HG03521 (cell line): ENCODE results near the gene POMT2.
A peak's percentile ranks its signal among the peaks of the same experiment; 100 is the strongest.
"Not testable (repeated sequence)": the region's sequence is repeated elsewhere in the genome, so short reads cannot be mapped to it uniquely, and the experiment has no call there.

Source experiments
- ATAC-seq: cut with Tn5 transposase; IDR thresholded peaks from one replicate; pipeline ENCODE4 v1.9.1; 2021; ENCODE audit warnings: mild to moderate bottlenecking, moderate library complexity; ENCODE audit not compliant: unreplicated experiment

Gene POMT2

DNA sequence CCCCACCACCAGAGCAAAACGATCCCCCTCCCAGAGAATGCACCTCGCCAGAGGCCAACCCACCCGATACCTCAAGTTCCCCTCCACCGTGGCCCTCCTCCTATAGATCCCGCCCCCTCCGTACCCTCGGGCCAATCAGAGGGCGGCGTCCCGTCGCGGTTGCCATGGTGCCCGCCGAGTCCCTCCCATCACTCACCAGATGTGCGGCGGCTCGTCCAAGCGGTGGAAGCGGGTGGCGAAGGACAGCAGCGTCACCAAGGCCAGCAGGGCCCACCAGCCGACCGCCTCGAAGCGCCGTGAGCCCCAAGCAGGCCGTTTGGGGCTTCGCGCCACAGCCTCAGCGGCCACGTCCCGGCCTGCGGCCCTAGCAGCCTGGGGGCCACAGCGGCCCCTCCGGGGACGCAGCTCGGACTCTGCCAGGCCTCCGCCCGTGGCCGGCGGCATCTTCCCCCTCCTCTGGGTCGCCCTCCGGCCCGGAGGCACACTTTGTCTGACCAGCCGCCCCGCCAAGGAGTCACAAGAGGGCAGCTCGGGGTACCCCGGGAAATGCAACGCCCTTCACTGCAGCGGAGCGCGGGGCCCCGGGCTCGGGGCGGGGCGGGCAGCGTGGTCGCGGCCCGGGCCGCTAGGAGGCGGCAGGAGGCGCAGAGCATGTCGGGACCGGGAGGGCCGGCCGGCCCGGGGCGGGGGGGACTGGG lies at the start of gene POMT2:
POMT2 (minus strand) TSS at position 646 of the 698 bp plus-strand sequence; CDS start at position 444, 202 bp downstream.
- ATAC-seq = peak; percentile 56

DNA sequence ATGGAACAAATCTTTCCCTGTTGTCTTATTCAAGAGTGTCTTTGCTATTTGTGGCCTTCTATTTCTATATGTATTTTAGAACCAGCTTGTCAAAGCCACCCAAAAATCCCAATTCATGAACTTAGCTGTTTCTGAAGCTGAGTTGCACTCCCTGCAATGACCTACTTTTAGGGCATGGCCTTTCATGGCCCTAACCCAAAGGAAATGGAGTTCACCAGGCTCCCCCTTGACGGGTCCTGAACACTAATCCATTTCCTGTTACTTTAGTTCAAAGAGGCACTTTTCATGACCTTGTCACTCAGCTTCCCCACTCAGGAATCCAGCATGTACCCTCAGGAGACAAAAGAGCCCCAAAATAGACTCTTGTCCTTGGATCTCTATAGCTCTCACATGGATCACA lies 48.6 kb upstream of the POMT2 start:
- no peak for ATAC-seq

GRCh38 chr14:77364146-77364545 lies 43.5 kb upstream of the POMT2 start:
- no peak for ATAC-seq

- ATAC-seq = no peak
Measured at GRCh38 chr14:77359626-77360025, 38.9 kb upstream of the POMT2 start.

GRCh38 chr14:77356899-77357298 lies 36.2 kb upstream of the POMT2 start:
- no peak for ATAC-seq

- ATAC-seq = no peak
Measured at GRCh38 chr14:77355811-77356210, 35.1 kb upstream of the POMT2 start.

DNA sequence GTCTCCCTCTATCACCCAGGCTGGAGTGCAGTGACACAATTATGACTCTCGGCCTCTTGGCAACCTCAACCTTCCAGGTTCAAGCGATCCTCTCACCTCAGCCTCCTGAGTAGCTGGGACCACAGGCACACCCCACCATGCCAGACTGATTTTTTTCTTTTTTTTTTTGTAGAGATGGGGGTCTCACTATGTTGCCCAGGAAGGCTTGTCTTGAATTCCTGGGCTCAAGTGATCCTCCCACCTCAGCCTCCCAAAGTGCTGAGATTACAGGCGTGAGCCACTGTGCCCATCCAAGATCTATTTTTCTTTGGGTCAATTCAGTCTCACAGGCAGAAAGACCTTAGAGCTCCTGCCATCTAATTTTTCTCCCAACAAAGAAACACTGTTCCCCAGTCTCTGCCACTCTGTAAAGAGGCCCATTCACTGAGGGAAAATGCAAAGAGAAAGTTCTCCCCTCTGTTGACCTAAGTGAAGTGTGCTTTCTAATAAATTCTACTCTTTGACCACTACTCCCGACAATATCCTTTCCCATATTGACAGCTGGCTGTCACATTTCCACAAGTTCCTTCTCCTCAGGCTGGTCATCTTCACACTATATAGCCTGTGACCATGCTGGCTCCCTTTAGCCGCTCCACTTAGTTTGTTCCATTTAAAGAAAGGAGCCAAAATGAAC lies 32.9 kb upstream of the POMT2 start:
- ATAC-seq = no peak

DNA sequence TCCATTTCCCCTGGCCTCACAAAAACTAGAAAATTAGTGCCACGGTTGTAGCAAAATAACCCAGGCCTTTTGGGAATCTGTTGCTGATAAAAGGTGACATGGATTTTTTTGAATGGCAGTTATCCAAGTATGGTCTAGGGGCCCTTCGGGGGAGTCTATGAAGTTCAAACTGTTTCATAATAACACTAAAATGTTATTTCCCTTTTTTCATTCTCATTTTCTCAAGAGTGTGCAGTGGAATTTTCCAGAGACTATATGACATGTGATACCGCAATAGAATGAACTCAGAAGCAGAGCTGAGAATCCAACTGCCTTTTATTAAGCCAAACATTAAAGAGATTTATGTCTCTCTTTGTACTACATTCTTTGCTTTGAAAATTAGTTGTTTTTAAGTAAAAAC lies 27.1 kb upstream of the POMT2 start:
- ATAC-seq = no peak

DNA sequence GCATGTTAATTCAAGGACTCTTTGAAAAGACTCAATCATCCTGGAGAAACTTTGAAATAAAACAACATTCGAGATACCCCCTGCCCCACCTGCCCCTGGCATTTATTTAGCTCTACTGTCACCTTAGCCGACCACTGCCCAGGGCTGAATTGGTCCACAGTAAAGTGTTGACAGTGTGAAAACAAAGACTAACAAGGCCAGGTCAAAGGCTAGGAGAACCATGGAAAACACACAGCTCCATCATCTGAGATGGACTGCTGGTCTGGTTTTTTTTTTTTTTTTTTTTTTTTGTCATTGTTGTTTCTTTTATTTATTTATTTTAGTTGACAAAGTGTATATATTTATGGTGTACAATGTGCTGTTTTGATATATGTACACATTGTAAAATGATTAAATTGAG lies 25.8 kb upstream of the POMT2 start:
- ATAC-seq = no peak

GRCh38 chr14:77344377-77344996 lies 23.8 kb upstream of the POMT2 start:
- no peak for ATAC-seq

DNA sequence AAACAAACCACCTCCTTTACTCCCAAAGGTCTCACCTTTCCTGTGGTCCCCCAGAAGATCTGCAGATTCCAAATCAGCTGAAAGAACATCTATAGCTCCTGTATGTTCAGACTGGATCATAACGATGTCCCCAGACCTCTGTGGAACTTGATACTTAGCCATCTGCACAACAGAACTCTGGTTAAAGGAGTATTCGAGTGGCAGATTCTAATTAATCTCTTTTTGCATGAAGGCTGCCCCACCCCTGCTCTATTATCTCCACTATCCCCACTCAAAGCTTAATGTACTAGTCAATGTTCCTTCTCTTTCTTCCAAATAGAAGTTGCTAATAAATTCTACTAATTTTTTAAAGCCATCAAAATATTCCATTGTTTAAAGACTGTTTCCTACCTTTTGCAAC lies 23.0 kb upstream of the POMT2 start:
- no peak for ATAC-seq

DNA sequence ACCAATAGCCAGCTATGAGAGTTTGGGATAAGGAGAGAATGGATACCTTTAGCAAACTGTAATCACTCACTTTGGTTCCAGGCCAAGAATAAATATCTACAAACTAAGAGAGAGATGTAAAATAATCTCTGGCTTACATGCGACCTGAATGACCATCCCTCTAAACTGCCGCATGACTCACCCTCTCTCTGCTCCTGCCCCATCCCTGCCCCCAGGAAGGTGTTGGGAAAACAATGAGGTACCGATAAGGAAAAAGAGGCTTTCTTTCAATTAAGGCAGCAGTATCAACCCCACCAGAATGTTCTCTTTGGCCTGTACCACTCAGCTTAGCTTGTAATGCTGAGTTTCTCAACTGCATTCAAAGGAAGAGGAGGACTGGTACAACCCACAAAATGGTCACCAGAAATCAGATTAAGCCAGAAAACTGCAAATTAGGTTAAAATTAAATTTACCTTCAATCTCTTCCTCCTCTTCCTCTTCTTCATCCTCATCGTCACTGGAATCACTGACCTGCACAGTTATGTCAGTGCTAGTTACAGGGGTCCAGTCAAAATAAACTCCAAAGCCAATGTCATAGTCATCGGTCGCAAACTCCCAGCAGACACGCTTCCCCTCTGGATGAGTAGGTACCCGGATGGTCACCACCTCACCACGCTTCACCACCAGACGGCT lies 22.2 kb upstream of the POMT2 start:
- ATAC-seq = no peak

- no peak for ATAC-seq
Measured at GRCh38 chr14:77340389-77340788, 19.7 kb upstream of the POMT2 start.

GRCh38 chr14:77339407-77339806 lies 18.7 kb upstream of the POMT2 start:
- ATAC-seq = no peak

GRCh38 chr14:77338302-77338701 lies 17.6 kb upstream of the POMT2 start:
- ATAC-seq = no peak

GRCh38 chr14:77337880-77338279 lies 17.2 kb upstream of the POMT2 start:
- no peak for ATAC-seq

DNA sequence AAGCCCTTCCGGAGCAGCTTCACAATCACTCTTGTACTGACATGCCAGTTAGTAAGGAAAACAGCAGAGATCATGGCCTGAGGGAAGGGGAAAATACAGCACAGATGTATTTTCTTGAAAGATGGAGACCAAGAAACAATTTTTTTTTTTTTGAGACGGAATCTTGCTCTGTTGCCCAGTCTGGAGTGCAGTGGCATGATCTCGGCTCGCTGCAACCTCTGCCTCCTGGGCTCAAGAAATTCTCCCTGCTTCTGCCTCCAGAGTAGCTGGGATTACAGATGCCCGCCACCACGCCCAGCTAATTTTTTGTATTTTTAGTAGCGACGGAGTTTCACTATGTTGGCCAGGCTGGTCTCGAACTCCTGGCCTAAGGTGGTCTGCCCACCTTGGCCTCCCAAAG lies 16.6 kb upstream of the POMT2 start:
- ATAC-seq = not testable (repeated sequence)

GRCh38 chr14:77335576-77335975 lies 14.9 kb upstream of the POMT2 start:
- no peak for ATAC-seq

GRCh38 chr14:77329872-77330271 lies 9.2 kb upstream of the POMT2 start:
- no peak for ATAC-seq

- no peak for ATAC-seq
Measured at GRCh38 chr14:77327111-77327510, 6.4 kb upstream of the POMT2 start.

DNA sequence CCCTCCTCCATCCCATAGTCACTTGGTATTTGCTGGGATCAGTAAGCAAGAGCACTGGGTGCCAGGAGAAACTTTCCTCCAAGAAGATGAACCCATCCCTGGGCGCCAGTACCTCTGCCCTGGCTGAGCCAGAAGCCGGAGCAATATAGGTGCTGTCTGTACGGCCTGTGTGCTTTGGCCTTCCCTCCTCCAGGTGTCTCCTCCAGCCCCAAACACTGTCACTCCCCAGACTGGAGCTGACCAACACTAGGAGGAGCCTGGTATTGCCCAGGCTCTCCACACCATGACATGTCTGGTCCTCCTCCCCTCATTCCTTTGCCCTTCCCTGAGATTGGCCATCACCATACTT lies 5.0 kb upstream of the POMT2 start:
- ATAC-seq = no peak
